ENCODE data around the gene EGR2.
A peak's percentile ranks its signal among the peaks of the same experiment; 100 is the strongest.

Gene EGR2

DNA sequence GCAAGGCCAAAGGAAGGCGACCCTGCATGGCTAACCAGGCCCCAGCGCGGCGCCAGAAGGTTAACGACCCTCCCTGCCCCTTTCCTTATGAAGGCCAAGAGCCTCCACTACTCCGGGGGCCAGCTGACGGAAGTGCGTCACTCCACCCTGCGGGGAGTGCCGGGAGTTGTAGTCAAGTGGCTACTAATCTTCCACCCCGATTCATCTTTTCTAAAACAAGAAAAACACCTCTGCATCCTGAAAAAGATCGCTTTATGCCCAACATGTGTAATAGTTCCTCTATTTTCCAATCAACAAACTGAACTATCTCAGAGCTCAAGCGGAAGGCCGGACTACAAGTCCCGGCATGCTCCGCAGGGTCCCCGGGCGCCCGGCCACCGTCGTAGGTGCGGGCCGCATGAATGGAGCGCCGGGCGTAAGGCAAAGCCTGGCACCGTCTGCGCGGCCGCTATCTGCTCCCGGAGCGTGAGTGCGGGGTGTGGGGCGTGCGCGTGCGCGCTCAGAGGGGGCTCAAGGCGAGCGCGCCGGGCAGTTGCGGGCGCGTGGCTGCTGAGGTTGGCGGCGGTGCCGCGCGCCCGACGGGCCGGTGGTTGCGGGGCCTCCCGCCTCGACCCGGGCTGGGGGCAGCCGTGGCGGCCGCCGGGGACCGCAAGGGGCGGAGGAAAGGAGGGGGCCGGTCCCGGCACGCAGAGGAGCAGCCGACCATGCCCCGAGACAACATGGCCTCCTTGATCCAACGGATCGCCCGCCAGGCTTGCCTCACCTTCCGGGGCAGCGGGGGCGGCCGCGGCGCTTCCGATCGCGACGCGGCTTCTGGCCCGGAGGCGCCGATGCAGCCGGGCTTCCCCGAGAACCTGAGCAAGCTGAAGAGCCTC lies 11.6 kb downstream of the EGR2 start, which contains the start of gene ADO:
TSS of gene ADO (plus strand) at position 365 of the 875 bp plus-strand sequence. CDS start at position 705, 340 bp downstream.
- CTCF ChIA-PET, result interaction anchor here (1.1 to 16.5 kb wide), 9 partner anchors 10 to 227 kb away, joined by 3 to 239 read pairs (median 4); no protein-coding TSS in a partner anchor
- POLR2A ChIA-PET, result interaction anchor here (1.3 to 1.4 kb wide), 2 partner anchors 25 to 71 kb away, joined by 5 read pairs; no protein-coding TSS in a partner anchor
- TF ChIP-seq, protein P1, sequence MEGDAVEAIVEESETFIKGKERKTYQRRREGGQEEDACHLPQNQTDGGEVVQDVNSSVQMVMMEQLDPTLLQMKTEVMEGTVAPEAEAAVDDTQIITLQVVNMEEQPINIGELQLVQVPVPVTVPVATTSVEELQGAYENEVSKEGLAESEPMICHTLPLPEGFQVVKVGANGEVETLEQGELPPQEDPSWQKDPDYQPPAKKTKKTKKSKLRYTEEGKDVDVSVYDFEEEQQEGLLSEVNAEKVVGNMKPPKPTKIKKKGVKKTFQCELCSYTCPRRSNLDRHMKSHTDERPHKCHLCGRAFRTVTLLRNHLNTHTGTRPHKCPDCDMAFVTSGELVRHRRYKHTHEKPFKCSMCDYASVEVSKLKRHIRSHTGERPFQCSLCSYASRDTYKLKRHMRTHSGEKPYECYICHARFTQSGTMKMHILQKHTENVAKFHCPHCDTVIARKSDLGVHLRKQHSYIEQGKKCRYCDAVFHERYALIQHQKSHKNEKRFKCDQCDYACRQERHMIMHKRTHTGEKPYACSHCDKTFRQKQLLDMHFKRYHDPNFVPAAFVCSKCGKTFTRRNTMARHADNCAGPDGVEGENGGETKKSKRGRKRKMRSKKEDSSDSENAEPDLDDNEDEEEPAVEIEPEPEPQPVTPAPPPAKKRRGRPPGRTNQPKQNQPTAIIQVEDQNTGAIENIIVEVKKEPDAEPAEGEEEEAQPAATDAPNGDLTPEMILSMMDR (IDR thresholded peaks at IDR 0.05; ENCODE audit: control extremely low read depth, extremely low read depth, low read depth, missing control alignments), result no peak

DNA sequence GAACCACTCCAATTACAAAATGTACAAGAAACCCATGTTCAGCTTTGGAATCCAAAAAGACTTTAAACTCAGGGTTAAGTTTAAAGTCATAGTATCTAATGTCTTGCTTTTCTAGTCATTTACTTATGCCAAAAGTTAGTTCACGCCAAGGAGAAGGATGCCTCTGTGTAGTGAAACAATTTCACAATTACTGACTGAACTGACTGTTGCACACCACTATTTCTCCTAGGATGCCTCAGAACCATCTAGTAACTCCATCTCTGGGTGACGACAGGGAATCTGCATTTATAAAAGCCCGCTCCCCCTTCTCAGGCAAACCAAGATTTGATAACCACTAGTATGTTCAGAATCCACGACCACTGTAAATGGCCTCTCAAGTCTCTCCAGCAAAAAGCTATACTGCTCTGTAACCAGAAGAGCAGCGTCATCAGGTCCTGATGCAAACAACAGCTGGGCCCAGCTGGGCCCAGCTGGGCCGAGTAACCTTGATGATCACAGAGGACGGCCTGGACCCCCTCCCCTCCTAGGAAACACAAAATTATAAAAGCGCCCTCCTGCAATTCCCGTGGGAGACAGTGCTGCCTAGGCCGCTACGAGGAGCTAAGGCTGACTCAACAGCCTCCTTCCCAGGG lies 12.3 kb downstream of the EGR2 start:
- no peak for DNase-seq (ENCODE audit: extremely low spot score)
- ChIA-PET CTCF (interaction anchor here (1.1 to 16.5 kb wide), 10 partner anchors 9 to 226 kb away, joined by 3 to 239 read pairs (median 4); no protein-coding TSS in a partner anchor), POLR2A (interaction anchor here (1.3 to 1.4 kb wide), 2 partner anchors 24 to 70 kb away, joined by 5 read pairs; no protein-coding TSS in a partner anchor)

More for the DNA sequence above, 11.6 kb downstream of the EGR2 start, which contains the start of gene ADO:
- peak; percentile 87 for DNase-seq (ENCODE audit: extremely low spot score)

DNA sequence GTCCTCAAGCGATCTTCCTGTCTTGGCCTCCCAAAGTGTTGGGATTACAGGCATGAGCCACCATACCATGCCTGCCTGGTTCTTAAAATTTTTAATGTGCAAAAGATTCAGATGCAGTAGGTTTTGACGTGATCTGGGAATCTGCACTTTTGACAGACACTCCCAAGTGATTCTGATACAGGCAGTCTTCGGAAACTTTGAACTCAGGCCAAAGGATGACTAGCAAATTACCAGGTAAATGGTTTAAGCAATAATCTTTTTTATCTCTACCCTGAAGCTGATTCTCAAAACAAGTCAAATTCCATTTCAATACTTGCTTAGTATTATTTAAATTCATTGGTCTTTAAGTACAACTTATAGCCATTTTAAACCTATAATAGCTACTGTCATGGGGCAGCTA lies 14.3 kb downstream of the EGR2 start:
- TF ChIP-seq, protein P1 (IDR thresholded peaks at IDR 0.05; ENCODE audit: control extremely low read depth, extremely low read depth, low read depth, missing control alignments), result no peak
- ChIA-PET CTCF (interaction anchor here (1.0 to 2.3 kb wide), 9 partner anchors 11 to 248 kb away, joined by 3 to 9 read pairs (median 4); no protein-coding TSS in a partner anchor), POLR2A (no interaction called here)
- DNase-seq (ENCODE audit: extremely low spot score), result no peak

More for the DNA sequence above, 12.3 kb downstream of the EGR2 start:
- TF ChIP-seq, protein P1 (IDR thresholded peaks at IDR 0.05; ENCODE audit: control extremely low read depth, extremely low read depth, low read depth, missing control alignments), result no peak

- no peak for DNase-seq (ENCODE audit: extremely low spot score)
These were observed 19.3 kb downstream of the EGR2 start for GRCh38 chr10:62796896-62797295.

DNA sequence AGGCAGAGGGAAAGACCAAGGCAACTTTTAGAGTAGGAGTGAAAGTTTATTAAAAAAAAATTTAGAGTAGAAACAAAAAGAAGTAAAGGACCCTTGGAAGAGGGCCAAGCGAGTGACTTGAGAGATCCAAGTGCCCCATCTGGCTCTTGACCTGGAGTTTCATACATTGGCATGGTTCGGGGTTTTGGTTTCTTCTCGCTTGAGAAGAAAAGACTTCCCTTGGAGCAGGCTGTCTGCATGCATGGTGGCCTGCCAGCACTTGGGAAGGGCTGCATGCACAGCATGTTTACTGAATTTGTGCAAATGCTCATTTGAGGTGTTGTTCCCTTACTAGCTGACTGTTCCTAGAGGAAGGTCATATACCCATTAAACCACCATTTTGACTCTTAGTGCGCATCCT lies 20.4 kb downstream of the EGR2 start:
- POLR2A ChIA-PET, result no interaction called here
- TF ChIP-seq, protein P1 (IDR thresholded peaks at IDR 0.05; ENCODE audit: control extremely low read depth, extremely low read depth, low read depth, missing control alignments), result no peak
- no peak for DNase-seq (ENCODE audit: extremely low spot score)
- CTCF ChIA-PET, result interaction anchor here (0.9 to 1.0 kb wide), 2 partner anchors 61 to 185 kb away, joined by 3 to 4 read pairs; no protein-coding TSS in a partner anchor

More at GRCh38 chr10:62796896-62797295, 19.3 kb downstream of the EGR2 start:
- TF ChIP-seq, protein P1 (IDR thresholded peaks at IDR 0.05; ENCODE audit: control extremely low read depth, extremely low read depth, low read depth, missing control alignments), result no peak
- CTCF ChIA-PET, result interaction anchor here (0.9 to 1.3 kb wide), 4 partner anchors 10 to 186 kb away, joined by 3 to 5 read pairs (median 4); no protein-coding TSS in a partner anchor
- POLR2A ChIA-PET, result no interaction called here

DNA sequence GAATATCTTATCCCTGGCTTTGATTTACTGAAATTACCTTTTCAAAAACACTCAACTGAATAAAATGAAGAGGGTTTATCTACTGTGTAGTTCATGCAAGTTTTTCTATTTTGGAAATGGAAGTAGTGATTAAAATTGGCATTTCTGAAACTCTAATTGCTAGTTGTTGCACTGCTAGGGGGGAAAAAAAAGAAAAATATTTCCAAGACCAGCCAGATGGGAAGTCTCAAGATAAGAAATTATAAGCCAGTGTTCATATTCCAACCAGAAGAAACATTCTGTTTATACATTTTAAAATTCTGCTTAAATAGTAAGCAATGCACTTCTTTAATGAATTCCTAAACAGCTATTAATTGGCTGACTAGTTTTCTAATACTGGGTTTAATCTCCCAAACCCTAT lies 21.1 kb downstream of the EGR2 start:
- TF ChIP-seq, protein P1 (IDR thresholded peaks at IDR 0.05; ENCODE audit: control extremely low read depth, extremely low read depth, low read depth, missing control alignments), result no peak
- CTCF ChIA-PET, result interaction anchor here (0.9 to 1.0 kb wide), 2 partner anchors 9 to 60 kb away, joined by 3 to 4 read pairs; partner anchors contain the start of gene ADO
- POLR2A ChIA-PET, result no interaction called here
- no peak for DNase-seq (ENCODE audit: extremely low spot score)

Measured in GM10248 (cell line).